ENCODE measurements around the gene WHRN. TPM values are rescaled to one million over a fixed set of nuclear protein-coding genes. Genes with fewer than 3 reads are reported as not detected.
A peak's percentile ranks its signal among the peaks of the same experiment; 100 is the strongest.

WHRN gene
- total and polyA plus RNA-seq, 2 of the 8 experiments (the other 6 are each of a cell fraction or from before 2014, with no cell fraction given): 4.4 to 7.7 TPM

DNA sequence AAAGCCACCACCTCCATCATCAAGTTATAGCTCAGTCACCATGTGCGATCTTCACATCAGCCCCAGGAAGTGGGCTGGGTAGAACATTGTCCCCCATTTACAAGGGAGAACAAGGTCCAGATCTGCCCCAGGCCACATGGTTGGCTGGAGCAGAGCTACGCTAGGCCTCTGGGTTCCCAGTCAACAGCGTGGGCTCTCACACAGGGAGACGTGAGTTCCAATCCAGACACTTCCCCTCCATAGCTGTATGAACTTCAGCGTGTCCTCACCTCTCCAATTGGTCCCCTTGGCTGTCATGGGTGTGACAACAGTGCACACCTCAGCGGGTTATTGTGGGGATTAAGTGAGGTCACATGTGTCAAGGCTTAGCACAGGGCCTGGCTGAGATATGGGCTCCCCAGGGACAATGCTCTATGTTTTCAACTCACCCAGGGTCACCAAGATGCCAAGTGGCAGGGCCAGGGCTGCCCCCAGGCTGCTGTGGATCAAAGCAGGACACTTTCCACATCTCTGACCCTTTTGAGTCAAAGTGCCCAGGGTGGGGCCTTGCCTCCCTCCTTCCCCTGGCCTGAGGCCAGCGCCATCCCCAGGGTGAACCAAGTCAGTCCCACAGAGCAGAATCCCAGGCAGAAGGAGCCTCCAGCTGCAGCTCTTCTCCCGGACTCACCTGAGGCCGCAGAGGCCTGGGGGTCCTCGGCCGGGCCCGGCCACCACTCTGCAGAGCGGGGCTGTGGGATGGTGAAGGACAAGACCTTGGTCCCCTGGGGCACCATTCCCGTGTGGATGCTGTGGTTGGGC, 137.3 kb downstream of the WHRN start:
- no peak for FAIRE-seq
- H3K4me1 ChIP-seq (replicated peaks in 1 of 4; ENCODE audit: control insufficient read depth in 3 of 4, insufficient read depth in 4 of 4, low read length in 3 of 4): peaks cover 7 to 28% (median 17%) of the 10 kb centered on the region in 4 experiments
- TF ChIP-seq RAD21 (IDR thresholded peaks at IDR 0.05 in 1 of 2, conservative IDR thresholded peaks at IDR 0.05 in 1 of 2; ENCODE audit: low read depth in 2 of 2, low read length in 2 of 2) (no peak), TEAD4 (IDR thresholded peaks at IDR 0.05; ENCODE audit: low read depth, low read length) (no peak), CHD1 (IDR thresholded peaks at IDR 0.05; ENCODE audit: low read depth, low read length) (no peak), POLR2A (IDR thresholded peaks at IDR 0.05; ENCODE audit: control extremely low read depth in 1 of 2, low read depth in 2 of 2, low read length in 2 of 2) (no peak), YY1 (IDR thresholded peaks at IDR 0.05; ENCODE audit: low read depth, low read length) (no peak), CBX5 (IDR thresholded peaks at IDR 0.05; ENCODE audit: low read depth, low read length) (no peak), EGR1 (IDR thresholded peaks at IDR 0.05; ENCODE audit: borderline replicate concordance, low read depth, low read length) (no peak), BRCA1 (IDR thresholded peaks at IDR 0.05; ENCODE audit: low read depth, low read length) (no peak), CBX8 (IDR thresholded peaks at IDR 0.05; ENCODE audit: borderline replicate concordance, low read depth, low read length) (no peak), RFX5 (IDR thresholded peaks at IDR 0.05; ENCODE audit: borderline replicate concordance, low read depth, low read length) (no peak), JUN (IDR thresholded peaks at IDR 0.05; ENCODE audit: low read depth, low read length) (no peak)
- TF ChIP-seq, protein P1, sequence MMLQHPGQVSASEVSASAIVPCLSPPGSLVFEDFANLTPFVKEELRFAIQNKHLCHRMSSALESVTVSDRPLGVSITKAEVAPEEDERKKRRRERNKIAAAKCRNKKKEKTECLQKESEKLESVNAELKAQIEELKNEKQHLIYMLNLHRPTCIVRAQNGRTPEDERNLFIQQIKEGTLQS (IDR thresholded peaks at IDR 0.05; ENCODE audit: insufficient read depth, low read depth, low read length): no peak

More for the DNA sequence above, 137.3 kb downstream of the WHRN start:
- Histone ChIP-seq H3K23me2 (ENCODE audit: low read depth, low read length) (peaks cover 11% of the 10 kb centered on the region; the same call in 1 of the 2 replicates), H3K27me3 (replicated peaks in 1 of 4; ENCODE audit: control insufficient read depth in 3 of 4, extremely low read depth in 1 of 4, insufficient read depth in 3 of 4, low read length in 3 of 4) (no peaks in the 10 kb centered on the region), H3K27ac (ENCODE audit: low read depth, low read length) (0 out of 2 replicates have a peak overlapping the region, but pooled peaks have one; percentile 39), H3K36me3 (ENCODE audit: control insufficient read depth in 2 of 4, insufficient read depth in 4 of 4, low read length in 3 of 4) (peaks cover 3 to 30% (median 21%) of the 10 kb centered on the region in 4 experiments; a peak in 7 of 8 replicates), H3K4me2 (ENCODE audit: insufficient read depth in 1 of 2, low read depth in 2 of 2, low read length in 2 of 2) (no peak overlapping the region), H4K8ac (ENCODE audit: extremely low read depth, insufficient read depth, low read length) (no peak overlapping the region), H3K4me3 (ENCODE audit: extremely low read depth in 1 of 4, insufficient read depth in 2 of 4, low read depth in 3 of 4, low read length in 4 of 4) (no peak overlapping the region), H3K9ac (replicated peaks in 1 of 4; ENCODE audit: extremely low read depth in 1 of 4, low read depth in 3 of 4, low read length in 3 of 4) (no peak overlapping the region), H2BK20ac (ENCODE audit: low read length) (no peak overlapping the region), H3K79me1 (ENCODE audit: low read depth, low read length) (no peaks in the 10 kb centered on the region), H3K56ac (replicated peaks; ENCODE audit: insufficient read length, low read depth, low read length) (no peak overlapping the region), H3K14ac (ENCODE audit: insufficient read length) (no peak overlapping the region), H2BK15ac (ENCODE audit: low read length) (no peak overlapping the region), H3K9me3 (ENCODE audit: insufficient read depth in 2 of 2, low read depth in 1 of 2, low read length in 1 of 2) (no peaks in the 10 kb centered on the region), H2AFZ (ENCODE audit: low read length) (no peak overlapping the region), H3K4ac (replicated peaks; ENCODE audit: insufficient read length, low read depth, low read length) (no peak overlapping the region), H2BK5ac (ENCODE audit: low read depth, low read length) (peak overlapping the region; percentile 71; the same call in 1 of the 2 replicates), H3K79me2 (ENCODE audit: control insufficient read depth in 1 of 2, insufficient read depth in 2 of 2, low read length in 2 of 2) (no peaks in the 10 kb centered on the region), H2BK120ac (replicated peaks; ENCODE audit: low read depth, low read length) (no peak overlapping the region), H3K18ac (ENCODE audit: extremely low read depth, low read length) (peak overlapping the region; percentile 25; the same call in 1 of the 2 replicates), H4K5ac (ENCODE audit: insufficient read length, low read depth, low read length) (no peak overlapping the region), H2BK12ac (ENCODE audit: low read depth, low read length) (peak overlapping the region; percentile 62; the same call in 1 of the 2 replicates), H4K91ac (replicated peaks; ENCODE audit: insufficient read length, low read length) (peak overlapping the region; percentile 5), H3K23ac (ENCODE audit: insufficient read length) (no peak overlapping the region), H2AK5ac (ENCODE audit: low read depth, low read length) (peak overlapping the region; percentile 88; the same call in 1 of the 2 replicates), H4K20me1 (replicated peaks in 1 of 2; ENCODE audit: control insufficient read depth in 1 of 2, insufficient read depth in 2 of 2, low read length in 2 of 2) (peaks cover 0 to 2% of the 10 kb centered on the region in 2 experiments)
- no peak for DNase-seq (ENCODE audit: low read depth in 1 of 2, low spot score in 2 of 2)
- ChIA-PET CTCF (ENCODE audit: partially characterized antibody) (interaction anchor here (0.6 to 1.7 kb wide), 7 partner anchors 12 to 327 kb away, joined by 3 to 4 read pairs (median 3); partner anchors contain the start of gene AKNA), POLR2A (ENCODE audit: partially characterized antibody) (interaction anchor here (0.8 to 1.4 kb wide), 4 partner anchors 12 to 18 kb away, joined by 3 to 4 read pairs (median 3); no protein-coding TSS in a partner anchor)
- WGBS, 2 experiments (ENCODE audit: extremely low coverage in 1 of 2, insufficient coverage in 1 of 2, insufficient read length in 1 of 2, insufficient replicate concordance in 2 of 2, low coverage in 1 of 2, low lambda C conversion rate in 2 of 2, missing lambda C conversion rate in 1 of 2): 90% methylated on average over 14 of the region's 14 CpGs; no CpG with 5 or more reads in 1 of the 2 experiments

Data from H1 (cell line).